Measurements from ENCODE around the gene MAST4.
"Not testable (repeated sequence)": the region's sequence is repeated elsewhere in the genome, so short reads cannot be mapped to it uniquely, and the experiment has no call there.

The MAST4 gene

GRCh38 chr5:66747607-66748006 is 151.4 kb downstream of the MAST4 start:
- DNase-seq: no peak

GRCh38 chr5:66752668-66753067 is 156.5 kb downstream of the MAST4 start:
- not testable (repeated sequence) for DNase-seq

- DNase-seq: no peak
Measured at GRCh38 chr5:66757219-66757833, 161.1 kb downstream of the MAST4 start.

GRCh38 chr5:66757834-66758371 is 161.7 kb downstream of the MAST4 start:
- DNase-seq: no peak

GRCh38 chr5:66769030-66769733 is 173.0 kb downstream of the MAST4 start:
- DNase-seq: no peak

- DNase-seq: no peak
Measured at GRCh38 chr5:66769839-66770617, 173.8 kb downstream of the MAST4 start.

GRCh38 chr5:66777868-66778267 is 181.7 kb downstream of the MAST4 start:
- DNase-seq: no peak

- DNase-seq: no peak
Measured at GRCh38 chr5:66779528-66779927, 183.3 kb downstream of the MAST4 start.

- DNase-seq: no peak
Measured at GRCh38 chr5:66788556-66788955, 192.4 kb downstream of the MAST4 start.

GRCh38 chr5:66789434-66789833 is 193.2 kb downstream of the MAST4 start:
- no peak for DNase-seq

- DNase-seq: no peak
Measured at GRCh38 chr5:66793049-66793448, 196.9 kb downstream of the MAST4 start.

- no peak for DNase-seq
Measured at GRCh38 chr5:66795682-66796081, 199.5 kb downstream of the MAST4 start.

GRCh38 chr5:66796305-66797292 is 200.4 kb downstream of the MAST4 start:
- no peak for DNase-seq

- DNase-seq: no peak
Measured at GRCh38 chr5:66802941-66803340, 206.7 kb downstream of the MAST4 start.

- DNase-seq: no peak
Measured at GRCh38 chr5:66805514-66806430, 209.6 kb downstream of the MAST4 start.

- DNase-seq: no peak
Measured at GRCh38 chr5:66807743-66808142, 211.6 kb downstream of the MAST4 start.

GRCh38 chr5:66808663-66809062 is 212.5 kb downstream of the MAST4 start:
- DNase-seq: no peak

GRCh38 chr5:66810151-66810550 is 214.0 kb downstream of the MAST4 start:
- no peak for DNase-seq

GRCh38 chr5:66810848-66811261 is 214.7 kb downstream of the MAST4 start:
- DNase-seq: no peak

GRCh38 chr5:66812291-66812690 is 216.1 kb downstream of the MAST4 start:
- DNase-seq: no peak

- DNase-seq: no peak
Measured at GRCh38 chr5:66813306-66813705, 217.1 kb downstream of the MAST4 start.

Measured in NCI-H446 treated with DMSO at 0.1 percent for 48 hours (cell line).